Measurements from ENCODE around the gene SCLY.
A peak's percentile ranks its signal among the peaks of the same experiment; 100 is the strongest.

The SCLY gene

GRCh38 chr2:238136820-238137537 is 76.2 kb downstream of the SCLY start:
- TF ChIP-seq CEBPB (IDR thresholded peaks at IDR 0.05) = peak; percentile 86
- no peak for TF ChIP-seq MAX (IDR thresholded peaks at IDR 0.05)
- no peak for TF ChIP-seq TAF1 (IDR thresholded peaks at IDR 0.05; ENCODE audit: low read depth)
- no peak for TF ChIP-seq YY1 (IDR thresholded peaks at IDR 0.05; ENCODE audit: low read depth)

GRCh38 chr2:238137885-238138284 is 77.1 kb downstream of the SCLY start:
- TF ChIP-seq RAD21 (IDR thresholded peaks at IDR 0.05; ENCODE audit: low read depth) = no peak
- no peak for TF ChIP-seq EGR1 (IDR thresholded peaks at IDR 0.05)
- no peak for TF ChIP-seq TEAD4 (IDR thresholded peaks at IDR 0.05)
- TF ChIP-seq FOXM1 (IDR thresholded peaks at IDR 0.05; ENCODE audit: borderline replicate concordance, low read depth) = no peak
- TF ChIP-seq EP300 (IDR thresholded peaks at IDR 0.05; ENCODE audit: borderline replicate concordance) = no peak
- no peak for TF ChIP-seq ZBTB7A (IDR thresholded peaks at IDR 0.05; ENCODE audit: low read depth)
- no peak for TF ChIP-seq MAX (IDR thresholded peaks at IDR 0.05)
- TF ChIP-seq TCF12 (IDR thresholded peaks at IDR 0.05; ENCODE audit: low read depth) = no peak
- no peak for TF ChIP-seq TAF1 (IDR thresholded peaks at IDR 0.05; ENCODE audit: low read depth)
- TF ChIP-seq CEBPB (IDR thresholded peaks at IDR 0.05) = no peak
- no peak for TF ChIP-seq NFIC (IDR thresholded peaks at IDR 0.05)
- TF ChIP-seq USF1 (IDR thresholded peaks at IDR 0.05) = no peak

GRCh38 chr2:238138331-238139195 is 77.8 kb downstream of the SCLY start, which contains the start of gene KLHL30:
Gene KLHL30 (plus strand): TSS chr2:238138668. CDS start chr2:238140755, 2,087 bp downstream.
- TF ChIP-seq USF1 (IDR thresholded peaks at IDR 0.05) (peak; percentile 74), TAF1 (IDR thresholded peaks at IDR 0.05; ENCODE audit: low read depth) (no peak), EGR1 (IDR thresholded peaks at IDR 0.05) (no peak), ZBTB7A (IDR thresholded peaks at IDR 0.05; ENCODE audit: low read depth) (peak; percentile 57; the same call in 1 of the 2 replicates), REST (IDR thresholded peaks at IDR 0.05; ENCODE audit: low read depth) (no peak), CEBPB (IDR thresholded peaks at IDR 0.05) (no peak), MAX (IDR thresholded peaks at IDR 0.05) (peak; percentile 77), NFIC (IDR thresholded peaks at IDR 0.05) (0 out of 2 replicates have a peak, but pooled peaks have one; percentile 1)

- TF ChIP-seq TCF12 (IDR thresholded peaks at IDR 0.05; ENCODE audit: low read depth) = peak; percentile 59
- TF ChIP-seq MAX (IDR thresholded peaks at IDR 0.05) = no peak; the same call in 1 of the 2 replicates
- TF ChIP-seq CREB1 (IDR thresholded peaks at IDR 0.05; ENCODE audit: low read depth) = no peak
- peak; percentile 71 for TF ChIP-seq TEAD4 (IDR thresholded peaks at IDR 0.05)
Measured at GRCh38 chr2:238139196-238140039, 78.6 kb downstream of the SCLY start.

GRCh38 chr2:238140040-238140439 is 79.2 kb downstream of the SCLY start:
- TF ChIP-seq EP300 (IDR thresholded peaks at IDR 0.05; ENCODE audit: borderline replicate concordance) (no peak), YY1 (IDR thresholded peaks at IDR 0.05; ENCODE audit: low read depth) (no peak)

GRCh38 chr2:238140721-238141540 is 80.1 kb downstream of the SCLY start:
- TF ChIP-seq ZBTB7A (IDR thresholded peaks at IDR 0.05; ENCODE audit: low read depth) (0 out of 2 replicates have a peak, but pooled peaks have one; percentile 14), TEAD4 (IDR thresholded peaks at IDR 0.05) (no peak), FOXM1 (IDR thresholded peaks at IDR 0.05; ENCODE audit: borderline replicate concordance, low read depth) (no peak)
